NCI-H2081 treated with DMSO at 0.1 percent for 48 hours (cell line): ENCODE measurements around the gene LRRC8B.

Experiments
- DNase-seq: peaks from one replicate; lab custom pipeline; 2025; lab: John Stamatoyannopoulos, UW

LRRC8B gene

GRCh38 chr1:89635825-89636815 is 111.5 kb downstream of the LRRC8B start:
- DNase-seq: no peak

GRCh38 chr1:89637496-89637895 is 112.9 kb downstream of the LRRC8B start:
- DNase-seq: no peak

DNA sequence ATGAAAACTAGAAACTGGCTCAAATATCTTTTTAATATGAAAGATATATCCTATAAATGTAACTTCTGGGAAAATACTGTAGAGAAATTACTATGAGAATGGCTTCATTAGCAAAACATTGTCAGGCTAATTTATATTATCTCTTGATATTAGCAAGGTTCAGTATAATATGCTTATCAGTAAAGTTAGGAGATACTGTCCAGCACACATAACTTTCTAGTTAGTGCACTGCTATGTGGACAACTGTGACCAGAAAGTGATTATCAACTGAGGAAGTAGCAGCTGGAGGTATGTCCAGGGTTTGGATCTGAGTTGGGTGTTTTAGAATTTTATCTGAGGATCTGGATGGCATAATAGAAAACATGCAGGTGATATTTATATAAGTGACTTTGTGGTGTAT is 115.8 kb downstream of the LRRC8B start:
- DNase-seq: no peak

DNA sequence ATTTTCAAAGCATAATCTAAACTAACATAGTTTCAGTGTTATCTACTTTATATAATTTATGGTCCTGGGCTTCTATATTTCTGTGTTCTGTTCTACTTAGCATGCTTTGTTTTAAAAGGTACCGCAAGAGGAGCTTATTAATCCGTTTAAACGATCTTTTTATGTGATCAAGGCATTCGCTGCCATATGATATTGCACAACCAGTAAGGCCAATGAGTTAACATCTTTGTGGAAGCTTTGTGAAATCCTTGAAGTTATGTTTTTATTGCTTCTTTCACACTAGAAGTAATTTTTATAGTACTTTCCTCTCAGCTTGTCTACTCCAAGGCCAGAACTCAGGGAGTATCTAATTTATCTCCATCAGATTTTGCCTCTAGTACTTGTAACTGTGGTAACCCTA is 117.2 kb downstream of the LRRC8B start:
- DNase-seq: no peak

GRCh38 chr1:89643577-89643976 is 118.9 kb downstream of the LRRC8B start:
- no peak for DNase-seq

GRCh38 chr1:89644119-89644814 is 119.6 kb downstream of the LRRC8B start:
- DNase-seq: no peak

DNA sequence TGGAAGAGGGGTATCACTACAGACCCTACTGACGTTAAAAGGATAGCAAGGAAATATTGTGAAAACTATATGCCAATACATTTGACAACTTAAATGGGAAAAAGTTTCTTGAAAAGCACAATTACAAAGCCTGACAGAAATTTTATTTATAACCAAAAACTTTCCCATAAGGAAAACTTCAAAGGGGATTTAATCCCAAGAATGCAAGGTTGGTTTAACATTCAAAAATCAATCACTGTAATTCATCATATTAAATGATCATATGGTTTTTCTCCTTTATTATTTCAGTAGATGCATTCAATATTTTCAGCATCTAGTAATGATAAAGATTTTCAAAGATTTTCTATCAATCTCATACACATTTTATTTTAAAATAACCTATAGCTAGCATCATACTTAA is 121.6 kb downstream of the LRRC8B start:
- no peak for DNase-seq
